ENCODE measurements around the gene HTT-AS.

GRCh38 chr4:3083732-3084131 lies 9.4 kb upstream of the HTT-AS start:
- TF ChIP-seq MAX (IDR thresholded peaks at IDR 0.05; ENCODE audit: low read depth) (no peak), CTCF (IDR thresholded peaks at IDR 0.05) (no peak), REST (IDR thresholded peaks at IDR 0.05; ENCODE audit: low read depth, low read length) (no peak), POLR2AphosphoS5 (IDR thresholded peaks at IDR 0.05; ENCODE audit: low read depth, low read length) (no peak), GABPA (IDR thresholded peaks at IDR 0.05; ENCODE audit: low read depth) (no peak), IRF3 (IDR thresholded peaks at IDR 0.05; ENCODE audit: low read depth, low read length) (no peak), GATA2 (CRISPR knock-in tag; IDR thresholded peaks at IDR 0.05) (no peak), EZH2phosphoT487 (IDR thresholded peaks at IDR 0.05; ENCODE audit: borderline replicate concordance, low read depth) (no peak), TAF1 (IDR thresholded peaks at IDR 0.05; ENCODE audit: borderline replicate concordance, low read depth, low read length) (no peak), CHD2 (IDR thresholded peaks at IDR 0.05; ENCODE audit: low read length, partially characterized antibody) (no peak), ELF1 (IDR thresholded peaks at IDR 0.05) (no peak), PBX3 (IDR thresholded peaks at IDR 0.05) (no peak), FOXM1 (IDR thresholded peaks at IDR 0.05; ENCODE audit: low read depth) (no peak)
